Suprapubic skin (tissue), 4 donors: ENCODE measurements around the gene CDK11A.

Experiments used
- POLR2A ChIP-seq, 2 donors: fragments of 450-650 bp; IDR thresholded peaks; one replicate each; pipeline ENCODE4 v1.6.1; 2017; ENCODE audit warnings: antibody characterized with exemption in 2 of 2, mild to moderate bottlenecking in 2 of 2, moderate library complexity in 2 of 2
- POLR2AphosphoS5 ChIP-seq, 3 donors: sonication (generic); formaldehyde crosslinking; IDR thresholded peaks; one replicate each; pipeline ENCODE4 v1.6.1; 2017; ENCODE audit warnings: antibody characterized with exemption in 3 of 3

DNA sequence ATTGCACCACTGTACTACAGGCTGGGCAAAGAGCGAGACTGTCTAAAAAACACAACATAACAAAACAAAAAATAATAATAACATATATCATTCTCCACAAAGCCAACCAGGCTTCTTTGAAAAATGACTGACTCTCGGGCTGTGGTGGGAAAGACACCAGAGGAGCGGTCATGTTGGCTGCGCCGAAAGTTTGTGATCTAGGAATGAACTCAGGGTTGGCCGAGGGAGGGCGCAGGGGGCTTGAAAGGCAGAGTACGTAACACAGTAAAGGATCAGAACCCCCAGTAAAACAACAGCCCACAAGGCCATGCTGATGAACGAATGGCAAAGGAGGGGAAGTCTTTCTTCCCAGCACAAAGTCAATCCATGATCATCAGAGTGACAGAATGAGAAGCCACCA, 36.3 kb downstream of the CDK11A start:
- no peak for TF ChIP-seq POLR2A (IDR thresholded peaks at IDR 0.05)
- no peak for TF ChIP-seq POLR2AphosphoS5 (IDR thresholded peaks at IDR 0.05)
